Activated T-helper 2 cell treated with anti-CD3 and anti-CD28 coated beads, Interferon-gamma antibody, Interleukin-2, Interleukin-4, amounts not matched to agents 10 μg/mL and 5 μg/mL and 100 μg/mL, durations not matched to agents 14 hours and 24 hours and 36 hours (primary cell): ENCODE data around the gene PEX3. TPM values are rescaled to one million over a fixed set of nuclear protein-coding genes. Genes with fewer than 3 reads are reported as not detected.

ENCODE experiments used
- DNase-seq: peaks from one replicate; pipeline ENCODE4 v3.0.0; 2021; ENCODE audit warnings: low spot score
- H3K27ac Mint-ChIP-seq: one replicate; pipeline ENCODE4 v1.8.0; 2021; ENCODE audit warnings: mixed read lengths
- H3K27me3 Mint-ChIP-seq: one replicate; pipeline ENCODE4 v1.8.0; 2021; ENCODE audit warnings: low read depth, mixed read lengths
- H3K36me3 Mint-ChIP-seq: one replicate; pipeline ENCODE4 v1.8.0; 2021; ENCODE audit warnings: low read depth, mixed read lengths
- H3K4me1 Mint-ChIP-seq: one replicate; pipeline ENCODE4 v1.8.0; 2021; ENCODE audit warnings: low read depth, mixed read lengths
- H3K4me3 Mint-ChIP-seq: one replicate; pipeline ENCODE4 v1.8.0; 2021; ENCODE audit warnings: low read depth, mild to moderate bottlenecking, moderate library complexity, mixed read lengths
- H3K9me3 Mint-ChIP-seq: one replicate; pipeline ENCODE4 v1.8.0; 2021; ENCODE audit warnings: mixed read lengths
- intact Hi-C: fragments of 100-400 bp; cut with micrococcal nuclease; formaldehyde crosslinking; loops from one replicate; pipeline ENCODE4 v1.15.1; 2023
- total RNA-seq: library from RNA; stranded (reverse); gene quantifications from 2 replicates; pipeline ENCODE4 v1.2.3, GENCODE V29; 2022

Gene PEX3
- total RNA-seq, 1 donor from 2014 or later: 23.6 TPM

DNA sequence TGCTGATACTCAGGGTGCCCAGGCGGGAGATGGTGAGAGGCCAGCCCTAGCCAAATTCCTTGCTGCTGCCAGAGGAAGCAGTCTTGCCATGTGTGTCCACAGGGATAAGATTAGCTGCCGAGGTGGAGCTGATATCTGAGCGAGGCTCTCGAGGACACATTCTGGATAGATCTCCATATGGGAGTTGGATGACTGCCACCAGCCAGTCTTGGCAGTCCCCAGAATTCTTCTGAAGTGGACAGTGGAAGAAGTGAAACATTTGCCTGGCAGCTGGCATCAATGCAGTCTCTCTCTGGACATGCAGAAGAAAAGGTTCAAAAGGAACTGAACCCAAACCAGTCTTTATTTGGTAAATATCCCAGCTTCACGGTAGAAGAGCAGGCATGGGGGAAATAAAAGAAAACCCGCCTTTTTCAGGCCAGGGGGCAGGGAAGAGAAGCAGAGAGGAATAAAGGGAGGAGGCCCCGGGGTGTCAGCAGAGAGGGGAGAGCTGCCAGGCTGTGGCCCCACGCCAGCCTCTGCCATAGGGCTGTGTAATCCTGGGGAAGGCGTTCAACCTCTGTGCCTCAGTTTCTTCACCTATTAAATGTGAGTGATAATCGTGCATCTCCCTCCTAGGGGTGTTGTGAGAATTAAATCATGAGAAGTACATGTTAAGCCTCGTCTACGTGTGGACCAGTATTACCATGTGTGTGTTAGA, 64.6 kb downstream of the PEX3 start:
- intact Hi-C loops: loop anchor here (2.0 kb wide), 1 partner anchor 14 kb away; no protein-coding TSS in a partner anchor
- Mint-ChIP-seq H3K9me3 (no peaks in the 10 kb centered on the region), H3K36me3 (peaks cover 11% of the 10 kb centered on the region), H3K27ac (no peak overlapping the region), H3K27me3 (no peaks in the 10 kb centered on the region), H3K4me3 (no peak overlapping the region), H3K4me1 (peaks cover 30% of the 10 kb centered on the region)
- DNase-seq: no peak

DNA sequence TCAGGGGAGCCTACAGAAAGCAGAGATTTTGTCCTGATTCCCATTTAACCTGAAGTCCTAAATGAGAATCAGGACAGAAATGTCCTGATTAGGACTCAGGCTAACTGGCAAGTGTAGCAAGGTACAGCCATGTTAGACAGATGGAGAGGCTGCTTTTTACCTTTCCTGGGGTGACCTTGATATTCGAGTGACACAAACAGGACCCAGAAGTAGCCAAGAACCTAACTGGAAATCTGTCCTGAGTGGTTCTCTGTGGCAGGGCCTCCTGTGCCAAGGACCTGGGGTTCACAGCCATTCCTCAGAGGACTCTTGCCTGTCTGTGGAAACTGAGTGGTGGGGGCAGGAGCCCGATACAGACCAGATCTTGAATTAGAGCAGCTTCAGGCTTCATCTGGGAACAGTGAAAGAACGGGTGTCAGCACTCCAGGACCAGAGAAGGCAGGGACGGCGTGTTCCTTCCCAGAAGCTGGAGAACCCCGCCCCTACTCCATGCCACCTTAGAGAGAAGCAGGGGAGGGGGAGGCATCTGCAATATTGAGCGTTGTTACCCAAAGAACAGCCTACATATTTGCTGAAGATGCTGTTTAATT, 65.3 kb downstream of the PEX3 start:
- DNase-seq: no peak
- no peaks in the 10 kb centered on the region for H3K27me3 Mint-ChIP-seq
- no peaks in the 10 kb centered on the region for H3K9me3 Mint-ChIP-seq
- H3K27ac Mint-ChIP-seq: no peak overlapping the region
- intact Hi-C loops: loop anchor here (2.0 kb wide), 1 partner anchor 13 kb away; no protein-coding TSS in a partner anchor
- peaks cover 9% of the 10 kb centered on the region for H3K36me3 Mint-ChIP-seq
- no peak overlapping the region for H3K4me3 Mint-ChIP-seq
- H3K4me1 Mint-ChIP-seq: peaks cover 27% of the 10 kb centered on the region

DNA sequence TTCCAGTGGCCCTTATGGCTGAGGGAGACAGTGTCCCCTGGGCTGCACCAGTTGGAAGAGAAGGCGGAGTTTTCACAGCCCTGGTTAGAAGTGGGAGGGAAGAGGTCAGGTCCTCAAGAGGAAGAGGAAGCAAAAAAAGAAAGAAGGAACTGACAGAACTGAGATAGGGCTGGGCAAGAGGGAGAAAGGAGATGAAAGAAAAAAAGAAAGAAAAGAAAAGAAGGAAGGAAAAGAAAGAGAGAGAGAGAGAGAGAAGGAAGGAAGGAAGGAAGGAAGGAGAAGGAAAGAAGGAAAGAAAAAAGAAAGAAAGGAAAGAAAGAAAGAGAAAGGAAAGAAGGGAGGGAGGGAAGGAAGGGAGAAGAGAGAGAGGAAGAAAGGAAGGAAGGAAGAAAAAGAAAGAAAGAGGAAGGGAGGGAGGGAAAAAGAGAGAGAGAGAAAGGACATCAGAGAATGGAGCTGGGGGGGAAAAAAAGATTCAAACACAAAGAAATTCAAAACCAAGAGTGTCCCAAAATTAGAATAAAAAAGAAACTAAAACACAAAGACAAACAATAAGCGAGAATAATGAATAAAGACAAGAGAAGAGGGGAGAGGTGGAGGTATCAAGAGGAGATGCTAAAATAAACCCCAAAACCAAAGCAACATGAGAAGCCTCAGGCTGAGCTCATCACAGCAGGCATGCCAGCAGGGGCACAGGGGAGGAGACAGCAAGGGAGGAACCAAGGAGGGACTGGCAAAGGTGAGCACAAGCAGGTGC, 66.3 kb downstream of the PEX3 start:
- H3K36me3 Mint-ChIP-seq: peaks cover 6% of the 10 kb centered on the region
- H3K4me3 Mint-ChIP-seq: no peak overlapping the region
- H3K27me3 Mint-ChIP-seq: no peaks in the 10 kb centered on the region
- no peak for DNase-seq
- peak overlapping the region; percentile 15 for H3K27ac Mint-ChIP-seq
- H3K4me1 Mint-ChIP-seq: peaks cover 20% of the 10 kb centered on the region
- intact Hi-C loops: no loop called here
- H3K9me3 Mint-ChIP-seq: no peaks in the 10 kb centered on the region

DNA sequence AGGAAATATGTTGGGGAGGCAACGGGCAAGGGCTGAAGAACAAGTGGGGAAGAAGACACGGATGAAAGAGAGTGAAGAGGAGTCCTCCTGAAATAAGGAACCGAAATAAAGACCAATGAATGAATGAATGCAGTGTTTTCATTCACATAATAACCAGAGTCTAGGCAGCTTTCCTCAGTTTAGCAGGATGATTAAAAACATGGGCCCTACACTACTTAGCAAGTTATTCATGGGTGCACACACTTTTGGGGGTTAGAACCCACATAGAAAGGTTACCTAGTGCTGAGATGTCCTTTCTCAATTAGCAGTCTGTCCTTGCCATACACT, 66.8 kb downstream of the PEX3 start:
- intact Hi-C loops: no loop called here
- DNase-seq: no peak
- Mint-ChIP-seq H3K9me3 (no peaks in the 10 kb centered on the region), H3K4me3 (no peak overlapping the region), H3K27me3 (no peaks in the 10 kb centered on the region), H3K36me3 (peaks cover 6% of the 10 kb centered on the region), H3K27ac (peak overlapping the region; percentile 15), H3K4me1 (peaks cover 18% of the 10 kb centered on the region)

DNA sequence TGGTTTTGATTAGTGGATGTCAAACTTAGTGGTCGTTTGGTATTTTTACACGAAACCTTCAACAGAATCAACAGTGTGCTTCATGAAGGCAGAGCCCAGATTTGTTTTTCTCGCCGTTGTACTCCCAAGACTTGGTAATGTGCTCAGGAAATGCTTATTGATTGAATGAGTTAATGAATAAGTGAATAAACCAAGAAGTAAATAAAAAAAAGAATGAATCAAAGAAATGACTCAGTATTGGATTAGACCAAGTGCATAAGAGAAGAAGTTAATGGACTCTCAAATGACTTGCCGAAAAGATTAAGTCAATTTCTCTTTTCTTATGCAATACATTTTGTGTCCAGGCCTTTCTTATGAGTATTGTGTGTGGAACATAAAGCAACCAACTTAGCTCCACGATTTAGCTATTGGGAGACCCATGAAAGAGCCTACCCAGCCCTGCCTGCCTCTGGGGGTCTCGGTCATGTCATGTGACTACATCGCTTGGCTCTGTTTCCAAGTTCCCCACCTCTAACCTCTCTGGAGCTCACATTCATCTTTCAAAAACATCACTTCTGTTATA, 71.5 kb downstream of the PEX3 start:
- Mint-ChIP-seq H3K4me1 (peaks cover 3% of the 10 kb centered on the region), H3K27me3 (no peaks in the 10 kb centered on the region), H3K36me3 (peaks cover 6% of the 10 kb centered on the region), H3K27ac (no peak overlapping the region), H3K4me3 (no peak overlapping the region), H3K9me3 (peaks cover 7% of the 10 kb centered on the region)
- DNase-seq: no peak
- intact Hi-C loops: no loop called here

DNA sequence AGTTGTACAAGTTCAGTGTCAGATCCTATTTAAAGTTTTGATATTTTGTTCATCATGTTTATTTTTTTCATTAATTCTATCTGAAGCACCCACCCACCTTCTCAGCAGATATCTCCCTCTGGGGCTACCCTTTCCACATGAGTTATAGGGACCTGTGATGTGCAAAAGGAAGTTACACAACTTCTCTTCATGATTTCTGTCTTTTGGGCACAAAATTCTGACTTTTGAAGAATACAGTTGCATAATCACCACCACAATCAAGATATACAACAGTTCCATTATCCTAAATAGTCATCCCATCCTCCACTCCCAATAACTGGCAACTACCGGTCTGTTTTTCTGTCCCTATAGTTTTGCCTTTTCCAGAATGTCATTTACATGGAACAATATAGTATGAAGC, 74.8 kb downstream of the PEX3 start:
- H3K27me3 Mint-ChIP-seq: no peaks in the 10 kb centered on the region

DNA sequence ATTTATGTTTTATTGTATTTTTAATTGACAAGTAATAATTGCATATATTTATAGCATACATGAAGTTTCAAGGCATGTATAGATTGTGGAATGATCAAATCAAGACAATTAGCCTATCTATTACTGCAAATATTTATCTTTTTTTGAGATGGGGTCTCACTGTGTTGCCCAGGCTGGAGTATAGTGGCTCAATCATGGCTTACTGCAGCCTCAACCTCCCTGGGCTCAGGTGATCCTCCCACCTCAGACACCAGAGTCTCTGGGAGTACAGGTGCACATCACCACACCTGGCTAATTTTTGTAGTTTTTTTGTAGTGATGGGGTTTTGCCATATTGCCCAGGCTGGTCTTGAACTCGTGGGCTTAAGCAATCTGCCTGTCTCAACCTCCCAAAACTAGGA, 77.1 kb downstream of the PEX3 start:
- no peak overlapping the region for H3K4me3 Mint-ChIP-seq
- peaks cover 7% of the 10 kb centered on the region for H3K9me3 Mint-ChIP-seq
- intact Hi-C loops: loop anchor here (1.0 to 2.0 kb wide), 2 partner anchors 9 to 13 kb away; no protein-coding TSS in a partner anchor
- no peak overlapping the region for H3K27ac Mint-ChIP-seq
- H3K36me3 Mint-ChIP-seq: peaks cover 6% of the 10 kb centered on the region
- no peaks in the 10 kb centered on the region for H3K27me3 Mint-ChIP-seq
- DNase-seq: no peak
- H3K4me1 Mint-ChIP-seq: peaks cover 12% of the 10 kb centered on the region

More for the DNA sequence above, 74.8 kb downstream of the PEX3 start:
- peaks cover 7% of the 10 kb centered on the region for H3K9me3 Mint-ChIP-seq
- intact Hi-C loops: no loop called here
- no peak overlapping the region for H3K27ac Mint-ChIP-seq
- no peak for DNase-seq
- H3K4me1 Mint-ChIP-seq: peaks cover 12% of the 10 kb centered on the region
- H3K36me3 Mint-ChIP-seq: peaks cover 6% of the 10 kb centered on the region
- no peak overlapping the region for H3K4me3 Mint-ChIP-seq

DNA sequence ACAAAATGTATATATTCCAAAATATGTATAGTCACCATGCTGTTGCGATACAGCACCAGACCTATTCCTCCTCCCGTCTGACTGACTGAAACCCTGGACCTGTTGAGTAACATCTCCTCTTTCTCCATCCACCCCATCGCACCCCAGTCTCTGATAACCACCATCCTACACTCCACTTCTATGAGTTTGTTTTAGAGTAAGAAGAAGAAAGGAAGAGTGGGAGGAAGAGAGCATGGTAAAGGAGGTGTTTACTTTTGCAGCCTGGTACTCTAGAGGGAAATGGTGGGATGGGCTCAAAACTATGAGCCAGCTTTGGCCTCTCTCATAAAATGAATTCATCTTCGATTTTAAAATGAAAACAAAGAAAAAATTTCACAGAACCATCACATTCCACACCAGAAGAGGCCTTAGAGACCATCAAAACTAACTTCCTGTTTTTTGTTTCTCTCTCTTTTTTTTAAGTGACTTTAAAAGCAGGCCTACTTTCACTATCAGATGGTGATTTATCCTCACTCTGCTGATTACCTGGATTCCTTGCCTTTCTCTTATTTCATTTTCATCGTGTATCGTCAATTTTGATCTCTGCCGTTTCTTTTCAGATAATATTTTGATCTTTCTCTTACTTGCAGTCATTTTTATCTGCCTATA, 77.7 kb downstream of the PEX3 start:
- H3K9me3 Mint-ChIP-seq: peaks cover 7% of the 10 kb centered on the region
- H3K27ac Mint-ChIP-seq: peak overlapping the region; percentile 82
- peak overlapping the region; percentile 30 for H3K4me3 Mint-ChIP-seq

DNA sequence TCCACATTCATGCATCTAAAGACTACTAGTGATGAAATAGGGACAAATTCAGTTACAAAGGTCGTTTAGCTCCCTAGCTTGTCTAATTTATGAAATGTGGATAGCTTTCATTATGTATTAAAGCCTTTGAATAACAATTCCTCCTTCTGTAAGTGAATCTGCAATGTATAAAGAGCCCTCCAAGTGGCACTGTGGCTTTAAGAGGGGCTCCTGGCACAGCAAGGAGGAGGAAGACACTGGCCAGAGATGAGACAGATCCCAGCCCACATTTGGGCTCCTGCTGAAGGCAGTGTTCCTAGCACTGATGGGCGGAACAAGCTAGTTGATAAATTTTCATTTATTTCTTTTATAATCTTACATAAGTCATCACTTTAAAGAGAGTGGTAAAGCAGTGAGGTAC, 78.5 kb downstream of the PEX3 start:
- Mint-ChIP-seq H3K27me3 (no peaks in the 10 kb centered on the region), H3K4me1 (peaks cover 12% of the 10 kb centered on the region), H3K4me3 (no peak overlapping the region), H3K9me3 (no peaks in the 10 kb centered on the region), H3K27ac (no peak overlapping the region), H3K36me3 (peaks cover 3% of the 10 kb centered on the region)
- no peak for DNase-seq
- intact Hi-C loops: loop anchor here (2.0 kb wide), 1 partner anchor 14 kb away; no protein-coding TSS in a partner anchor

More for the DNA sequence above, 77.7 kb downstream of the PEX3 start:
- intact Hi-C loops: loop anchor here (1.0 to 2.0 kb wide), 2 partner anchors 8 to 13 kb away; no protein-coding TSS in a partner anchor
- peaks cover 6% of the 10 kb centered on the region for H3K36me3 Mint-ChIP-seq
- H3K27me3 Mint-ChIP-seq: no peaks in the 10 kb centered on the region
- no peak for DNase-seq
- peaks cover 12% of the 10 kb centered on the region for H3K4me1 Mint-ChIP-seq

DNA sequence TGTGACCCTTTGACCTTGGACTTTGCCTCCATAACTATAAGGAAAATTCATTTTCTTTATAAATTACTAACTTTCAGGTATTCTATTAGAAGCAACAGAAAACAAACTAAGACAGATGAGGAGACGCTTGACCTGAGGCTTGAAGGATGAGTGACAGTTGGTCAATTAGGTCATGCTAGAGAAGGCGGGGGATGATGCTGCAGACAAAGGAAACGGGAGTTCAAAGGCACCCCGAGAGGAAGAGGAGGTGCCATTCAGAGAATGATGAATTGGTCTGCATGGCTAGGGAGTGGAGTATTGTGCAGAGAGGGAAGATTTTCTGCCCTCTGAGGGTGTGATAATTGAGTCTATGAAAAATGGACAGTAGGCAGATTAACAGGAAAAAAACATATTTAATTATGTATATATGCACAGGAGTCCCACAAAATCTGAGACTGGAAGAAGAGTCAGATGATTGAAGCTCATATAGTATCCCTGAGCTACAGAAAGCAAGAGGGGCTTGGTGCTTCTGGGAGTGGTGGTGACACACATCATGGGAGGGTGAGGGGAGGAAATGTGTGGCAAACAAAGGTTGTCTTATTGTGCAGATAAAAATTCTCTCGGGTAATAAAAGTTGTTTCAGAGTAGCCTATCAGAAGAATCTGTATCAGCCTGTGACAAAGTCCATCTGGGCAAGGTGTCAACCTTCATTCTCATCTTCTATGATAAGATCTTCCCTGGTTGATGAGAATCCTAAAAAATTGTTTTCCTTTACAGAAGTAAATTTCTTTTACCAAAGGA, 81.3 kb downstream of the PEX3 start:
- H3K4me3 Mint-ChIP-seq: no peak overlapping the region
- H3K36me3 Mint-ChIP-seq: no peaks in the 10 kb centered on the region
- peaks cover 19% of the 10 kb centered on the region for H3K4me1 Mint-ChIP-seq
- H3K9me3 Mint-ChIP-seq: no peaks in the 10 kb centered on the region
- no peaks in the 10 kb centered on the region for H3K27me3 Mint-ChIP-seq
- no peak overlapping the region for H3K27ac Mint-ChIP-seq
- intact Hi-C loops: no loop called here
- DNase-seq: no peak

DNA sequence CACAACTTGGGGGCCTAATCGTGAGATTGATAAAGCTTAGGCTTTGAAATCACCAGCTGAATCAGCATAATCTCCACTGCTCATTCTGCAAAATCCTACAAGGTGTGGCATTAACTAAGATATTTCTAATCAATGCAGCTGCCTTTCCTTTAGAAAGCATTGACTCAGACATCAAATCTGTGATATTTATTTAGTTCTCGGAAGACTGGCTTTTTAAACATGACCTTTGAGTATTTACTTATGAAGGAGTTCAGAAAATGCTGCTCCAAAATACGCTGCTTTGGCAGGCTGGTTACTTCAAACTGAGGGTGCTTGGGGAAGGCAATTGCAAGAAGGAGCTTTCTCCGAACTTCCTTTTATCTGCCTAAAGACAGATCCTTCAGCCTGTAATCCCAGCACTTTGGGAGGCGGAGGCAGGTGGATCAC, 84.6 kb downstream of the PEX3 start:
- Mint-ChIP-seq H3K27me3 (no peaks in the 10 kb centered on the region), H3K27ac (no peak overlapping the region), H3K4me1 (peaks cover 29% of the 10 kb centered on the region), H3K36me3 (peaks cover 3% of the 10 kb centered on the region), H3K9me3 (no peaks in the 10 kb centered on the region), H3K4me3 (peak overlapping the region; percentile 23)
- intact Hi-C loops: no loop called here
- no peak for DNase-seq

DNA sequence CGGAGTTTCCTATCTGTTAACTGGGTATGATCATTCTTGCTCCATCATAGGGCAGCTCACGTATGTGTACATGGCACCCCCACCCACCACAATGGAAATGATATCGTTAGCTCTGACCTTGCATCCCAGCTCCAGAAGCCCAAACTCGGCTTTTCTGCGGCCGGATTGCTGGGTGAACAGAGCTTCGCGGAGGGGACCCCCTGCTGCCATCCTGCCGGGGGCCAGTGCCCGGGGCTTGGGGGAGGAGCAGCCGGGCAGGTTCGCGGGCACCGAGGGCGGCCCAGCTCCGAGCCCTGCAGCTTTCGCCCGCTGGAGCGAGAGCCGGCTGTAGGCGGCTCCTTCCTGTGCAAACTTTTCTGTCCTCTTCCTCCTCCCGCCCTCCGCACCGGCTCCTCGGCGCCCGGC, 85.9 kb downstream of the PEX3 start:
- no peaks in the 10 kb centered on the region for H3K27me3 Mint-ChIP-seq
- intact Hi-C loops: loop anchor here (1.0 to 2.0 kb wide), 3 partner anchors 8 to 38 kb away; partner anchors contain the start of gene FUCA2
- DNase-seq: peak; percentile 45
- peak overlapping the region; percentile 77 for H3K4me3 Mint-ChIP-seq
- peaks cover 9% of the 10 kb centered on the region for H3K36me3 Mint-ChIP-seq
- no peaks in the 10 kb centered on the region for H3K9me3 Mint-ChIP-seq
- H3K27ac Mint-ChIP-seq: peak overlapping the region; percentile 73
- H3K4me1 Mint-ChIP-seq: peaks cover 36% of the 10 kb centered on the region
